Esophagus squamous epithelium (tissue), 4 donors: ENCODE measurements around the gene CROCC2.

Experiments used
- POLR2A ChIP-seq, 4 donors: fragments of 450-650 bp; IDR thresholded peaks; one replicate each; pipeline ENCODE4 v1.6.1; 2017; ENCODE audit warnings: antibody characterized with exemption in 4 of 4, mild to moderate bottlenecking in 4 of 4, moderate library complexity in 3 of 4
- TF ChIP-seq, protein P1 (sequence below), 6 experiments: fragments of 450-650 bp in 4 of 6; fragments of 200-600 bp in 2 of 6; sonication (generic) in 2 of 6; IDR thresholded peaks; one replicate each; pipeline ENCODE4 v1.5.1; 2016 to 2019; ENCODE audit warnings: antibody characterized with exemption in 6 of 6, mild to moderate bottlenecking in 4 of 6, moderate library complexity in 4 of 6

DNA sequence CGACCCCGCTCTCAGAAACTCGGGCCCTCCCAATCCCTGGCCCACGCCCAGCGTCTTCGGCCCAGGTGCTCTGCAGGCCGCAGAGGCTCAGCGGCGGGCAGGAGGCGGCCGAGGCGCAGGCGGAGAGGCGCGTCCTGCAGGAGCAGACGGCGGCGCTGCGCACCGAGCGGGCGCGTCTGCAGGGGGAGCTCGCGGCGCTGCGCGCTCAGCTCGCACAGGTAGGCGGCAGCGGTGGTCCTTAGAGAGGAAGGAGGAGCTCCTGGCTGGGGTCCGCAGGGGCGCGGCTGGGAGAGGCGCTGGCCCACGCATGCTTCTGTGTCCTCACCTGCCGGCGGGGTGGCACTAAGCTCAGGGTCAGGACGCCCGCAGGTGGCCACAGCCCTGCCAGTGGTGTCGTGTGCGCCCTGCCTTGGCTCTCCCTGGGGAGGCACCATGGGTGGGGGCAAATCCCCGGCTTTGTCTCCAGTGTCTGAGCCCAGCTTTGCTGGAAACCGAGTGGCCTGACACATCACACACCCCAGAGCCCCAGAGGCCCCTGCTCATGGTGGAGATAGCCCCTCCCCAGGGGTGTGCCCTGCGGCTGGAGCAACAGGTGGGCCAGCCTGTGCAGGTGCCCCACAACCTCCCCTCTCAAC is 77.3 kb downstream of the CROCC2 start:
- TF ChIP-seq, protein P1, sequence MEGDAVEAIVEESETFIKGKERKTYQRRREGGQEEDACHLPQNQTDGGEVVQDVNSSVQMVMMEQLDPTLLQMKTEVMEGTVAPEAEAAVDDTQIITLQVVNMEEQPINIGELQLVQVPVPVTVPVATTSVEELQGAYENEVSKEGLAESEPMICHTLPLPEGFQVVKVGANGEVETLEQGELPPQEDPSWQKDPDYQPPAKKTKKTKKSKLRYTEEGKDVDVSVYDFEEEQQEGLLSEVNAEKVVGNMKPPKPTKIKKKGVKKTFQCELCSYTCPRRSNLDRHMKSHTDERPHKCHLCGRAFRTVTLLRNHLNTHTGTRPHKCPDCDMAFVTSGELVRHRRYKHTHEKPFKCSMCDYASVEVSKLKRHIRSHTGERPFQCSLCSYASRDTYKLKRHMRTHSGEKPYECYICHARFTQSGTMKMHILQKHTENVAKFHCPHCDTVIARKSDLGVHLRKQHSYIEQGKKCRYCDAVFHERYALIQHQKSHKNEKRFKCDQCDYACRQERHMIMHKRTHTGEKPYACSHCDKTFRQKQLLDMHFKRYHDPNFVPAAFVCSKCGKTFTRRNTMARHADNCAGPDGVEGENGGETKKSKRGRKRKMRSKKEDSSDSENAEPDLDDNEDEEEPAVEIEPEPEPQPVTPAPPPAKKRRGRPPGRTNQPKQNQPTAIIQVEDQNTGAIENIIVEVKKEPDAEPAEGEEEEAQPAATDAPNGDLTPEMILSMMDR (IDR thresholded peaks at IDR 0.05), result peak in 5 of 6 experiments; percentile 39 to 62 (median 44)
- no peak for TF ChIP-seq POLR2A (IDR thresholded peaks at IDR 0.05)
